ENCODE data around the gene SLMAP.
"Not testable (repeated sequence)": the region's sequence is repeated elsewhere in the genome, so short reads cannot be mapped to it uniquely, and the experiment has no call there.

The SLMAP gene

GRCh38 chr3:57787867-57788623 is 31.9 kb downstream of the SLMAP start:
- intact Hi-C loops (cut with DNase I), result no loop called here
- DNase-seq, result no peak

- intact Hi-C loops (cut with DNase I), result no loop called here
- DNase-seq, result no peak
Measured at GRCh38 chr3:57788624-57789018, 32.5 kb downstream of the SLMAP start.

- intact Hi-C loops (cut with DNase I), result no loop called here
Measured at GRCh38 chr3:57791245-57791644, 35.1 kb downstream of the SLMAP start.

GRCh38 chr3:57792198-57792597 is 36.1 kb downstream of the SLMAP start:
- intact Hi-C loops (cut with DNase I), result no loop called here
- no peak for DNase-seq

More at GRCh38 chr3:57791245-57791644, 35.1 kb downstream of the SLMAP start:
- DNase-seq, result no peak

GRCh38 chr3:57793737-57794187 is 37.7 kb downstream of the SLMAP start:
- intact Hi-C loops (cut with DNase I), result no loop called here
- no peak for DNase-seq

- intact Hi-C loops (cut with DNase I), result no loop called here
- no peak for DNase-seq
Measured at GRCh38 chr3:57794501-57794900, 38.4 kb downstream of the SLMAP start.

GRCh38 chr3:57794951-57795350 is 38.8 kb downstream of the SLMAP start:
- no peak for DNase-seq
- intact Hi-C loops (cut with DNase I), result no loop called here

GRCh38 chr3:57796261-57796660 is 40.2 kb downstream of the SLMAP start:
- intact Hi-C loops (cut with DNase I), result no loop called here
- no peak for DNase-seq

- no peak for DNase-seq
- intact Hi-C loops (cut with DNase I), result no loop called here
Measured at GRCh38 chr3:57797701-57798487, 41.8 kb downstream of the SLMAP start.

- no peak for DNase-seq
- intact Hi-C loops (cut with DNase I), result no loop called here
Measured at GRCh38 chr3:57803647-57804081, 47.6 kb downstream of the SLMAP start.

GRCh38 chr3:57805266-57805665 is 49.2 kb downstream of the SLMAP start:
- intact Hi-C loops (cut with DNase I), result no loop called here
- no peak for DNase-seq

GRCh38 chr3:57805674-57806073 is 49.6 kb downstream of the SLMAP start:
- no peak for DNase-seq
- intact Hi-C loops (cut with DNase I), result no loop called here

GRCh38 chr3:57806195-57806594 is 50.1 kb downstream of the SLMAP start:
- DNase-seq; intact Hi-C loops (cut with DNase I): not testable (repeated sequence)

GRCh38 chr3:57808961-57809608 is 53.0 kb downstream of the SLMAP start:
- peak in 1 of 10 donors; percentile 65 for DNase-seq
- intact Hi-C loops (cut with DNase I), result no loop called here

- intact Hi-C loops (cut with DNase I), result no loop called here
- no peak for DNase-seq
Measured at GRCh38 chr3:57809609-57809968, 53.5 kb downstream of the SLMAP start.

GRCh38 chr3:57810048-57810447 is 53.9 kb downstream of the SLMAP start:
- DNase-seq, result peak in 1 of 10 donors; percentile 79
- intact Hi-C loops (cut with DNase I), result no loop called here

GRCh38 chr3:57810471-57811137 is 54.5 kb downstream of the SLMAP start:
- intact Hi-C loops (cut with DNase I), result no loop called here
- DNase-seq, result no peak

- intact Hi-C loops (cut with DNase I), result no loop called here
Measured at GRCh38 chr3:57815036-57815435, 58.9 kb downstream of the SLMAP start.

GRCh38 chr3:57816471-57817095 is 60.5 kb downstream of the SLMAP start:
- intact Hi-C loops (cut with DNase I), result no loop called here
- DNase-seq, result no peak

More at GRCh38 chr3:57815036-57815435, 58.9 kb downstream of the SLMAP start:
- no peak for DNase-seq

GRCh38 chr3:57818772-57819171 is 62.7 kb downstream of the SLMAP start:
- no peak for DNase-seq
- intact Hi-C loops (cut with DNase I), result no loop called here
